Stimulated activated CD8-positive, alpha-beta memory T cell treated with anti-CD3 and anti-CD28 coated beads, Interleukin-7, amount 100 ng/mL, for 1 hour (primary cell): ENCODE results near the gene KLHL35.
"Not testable (repeated sequence)": the region's sequence is repeated elsewhere in the genome, so short reads cannot be mapped to it uniquely, and the experiment has no call there.

Experiments
- DNase-seq, 2 donors: peaks; one replicate each; pipeline ENCODE4 v3.0.0-alpha.2; 2020; ENCODE audit warnings: low read depth in 2 of 2

Gene KLHL35

GRCh38 chr11:75423721-75424120 lies 9.3 kb downstream of the KLHL35 start:
- DNase-seq = no peak

GRCh38 chr11:75422248-75423231 lies 10.5 kb downstream of the KLHL35 start:
- DNase-seq = no peak

- DNase-seq = no peak
These were observed 11.1 kb downstream of the KLHL35 start for GRCh38 chr11:75421902-75422247.

GRCh38 chr11:75421035-75421602 lies 11.9 kb downstream of the KLHL35 start:
- no peak for DNase-seq

GRCh38 chr11:75420224-75421034 lies 12.6 kb downstream of the KLHL35 start:
- DNase-seq = no peak

- no peak for DNase-seq
These were observed 19.1 kb downstream of the KLHL35 start for GRCh38 chr11:75413864-75414263.

GRCh38 chr11:75413146-75413545 lies 19.9 kb downstream of the KLHL35 start:
- DNase-seq = not testable (repeated sequence)

GRCh38 chr11:75409971-75410370 lies 23.0 kb downstream of the KLHL35 start:
- DNase-seq = not testable (repeated sequence)

GRCh38 chr11:75408957-75409219 lies 24.1 kb downstream of the KLHL35 start:
- DNase-seq = no peak

GRCh38 chr11:75406338-75406777 lies 26.6 kb downstream of the KLHL35 start:
- no peak for DNase-seq

- DNase-seq = no peak
These were observed 28.9 kb downstream of the KLHL35 start for GRCh38 chr11:75403983-75404658.

GRCh38 chr11:75403037-75403436 lies 30.0 kb downstream of the KLHL35 start:
- no peak for DNase-seq

GRCh38 chr11:75402002-75402773 lies 30.8 kb downstream of the KLHL35 start:
- DNase-seq = no peak

GRCh38 chr11:75400146-75400865 lies 32.7 kb downstream of the KLHL35 start:
- no peak for DNase-seq

GRCh38 chr11:75399344-75400145 lies 33.5 kb downstream of the KLHL35 start, which contains the start of gene RPS3:
Gene RPS3, plus strand, starts transcription at chr11:75399518. Its CDS starts 30 bp downstream, at chr11:75399548.
- peak; percentile 68 to 76 for DNase-seq

GRCh38 chr11:75398906-75399305 lies 34.1 kb downstream of the KLHL35 start:
- DNase-seq = no peak

GRCh38 chr11:75394085-75394840 lies 38.7 kb downstream of the KLHL35 start:
- no peak for DNase-seq

- no peak for DNase-seq
These were observed 43.1 kb downstream of the KLHL35 start for GRCh38 chr11:75389925-75390324.

- DNase-seq = no peak
These were observed 43.8 kb downstream of the KLHL35 start for GRCh38 chr11:75389276-75389605.
